ENCODE measurements around the gene MAGI1. TPM values are rescaled to one million over a fixed set of nuclear protein-coding genes. Genes with fewer than 3 reads are reported as not detected.
A peak's percentile ranks its signal among the peaks of the same experiment; 100 is the strongest.

Gene MAGI1
- total RNA-seq, 1 experiment from 2014 or later: 58.2 TPM

DNA sequence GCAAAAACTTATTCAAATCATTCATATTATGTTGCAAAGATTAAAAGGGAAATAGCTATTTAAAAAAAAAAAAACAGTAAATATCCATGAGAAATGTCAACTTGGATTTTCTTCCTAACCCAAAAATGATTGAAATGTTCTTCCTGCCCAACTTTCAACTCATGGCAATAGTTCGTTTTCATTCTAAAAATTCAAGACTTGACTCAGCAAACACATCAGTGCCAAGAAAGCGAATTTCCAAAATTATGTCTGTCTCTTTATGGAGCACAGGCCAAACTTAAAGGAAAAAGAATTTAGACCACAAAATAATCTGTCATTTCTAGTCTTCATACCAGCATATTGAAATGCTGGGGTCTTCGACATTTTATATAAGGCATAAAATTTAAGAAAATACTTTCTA lies 63.7 kb downstream of the MAGI1 start (continued):
- TF ChIP-seq PRRX2 (CRISPR knock-in tag; IDR thresholded peaks at IDR 0.05): no peak
- TF ChIP-seq, protein P1, sequence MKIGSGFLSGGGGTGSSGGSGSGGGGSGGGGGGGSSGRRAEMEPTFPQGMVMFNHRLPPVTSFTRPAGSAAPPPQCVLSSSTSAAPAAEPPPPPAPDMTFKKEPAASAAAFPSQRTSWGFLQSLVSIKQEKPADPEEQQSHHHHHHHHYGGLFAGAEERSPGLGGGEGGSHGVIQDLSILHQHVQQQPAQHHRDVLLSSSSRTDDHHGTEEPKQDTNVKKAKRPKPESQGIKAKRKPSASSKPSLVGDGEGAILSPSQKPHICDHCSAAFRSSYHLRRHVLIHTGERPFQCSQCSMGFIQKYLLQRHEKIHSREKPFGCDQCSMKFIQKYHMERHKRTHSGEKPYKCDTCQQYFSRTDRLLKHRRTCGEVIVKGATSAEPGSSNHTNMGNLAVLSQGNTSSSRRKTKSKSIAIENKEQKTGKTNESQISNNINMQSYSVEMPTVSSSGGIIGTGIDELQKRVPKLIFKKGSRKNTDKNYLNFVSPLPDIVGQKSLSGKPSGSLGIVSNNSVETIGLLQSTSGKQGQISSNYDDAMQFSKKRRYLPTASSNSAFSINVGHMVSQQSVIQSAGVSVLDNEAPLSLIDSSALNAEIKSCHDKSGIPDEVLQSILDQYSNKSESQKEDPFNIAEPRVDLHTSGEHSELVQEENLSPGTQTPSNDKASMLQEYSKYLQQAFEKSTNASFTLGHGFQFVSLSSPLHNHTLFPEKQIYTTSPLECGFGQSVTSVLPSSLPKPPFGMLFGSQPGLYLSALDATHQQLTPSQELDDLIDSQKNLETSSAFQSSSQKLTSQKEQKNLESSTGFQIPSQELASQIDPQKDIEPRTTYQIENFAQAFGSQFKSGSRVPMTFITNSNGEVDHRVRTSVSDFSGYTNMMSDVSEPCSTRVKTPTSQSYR (CRISPR knock-in tag; IDR thresholded peaks at IDR 0.05): no peak
- TF ChIP-seq, protein P2, sequence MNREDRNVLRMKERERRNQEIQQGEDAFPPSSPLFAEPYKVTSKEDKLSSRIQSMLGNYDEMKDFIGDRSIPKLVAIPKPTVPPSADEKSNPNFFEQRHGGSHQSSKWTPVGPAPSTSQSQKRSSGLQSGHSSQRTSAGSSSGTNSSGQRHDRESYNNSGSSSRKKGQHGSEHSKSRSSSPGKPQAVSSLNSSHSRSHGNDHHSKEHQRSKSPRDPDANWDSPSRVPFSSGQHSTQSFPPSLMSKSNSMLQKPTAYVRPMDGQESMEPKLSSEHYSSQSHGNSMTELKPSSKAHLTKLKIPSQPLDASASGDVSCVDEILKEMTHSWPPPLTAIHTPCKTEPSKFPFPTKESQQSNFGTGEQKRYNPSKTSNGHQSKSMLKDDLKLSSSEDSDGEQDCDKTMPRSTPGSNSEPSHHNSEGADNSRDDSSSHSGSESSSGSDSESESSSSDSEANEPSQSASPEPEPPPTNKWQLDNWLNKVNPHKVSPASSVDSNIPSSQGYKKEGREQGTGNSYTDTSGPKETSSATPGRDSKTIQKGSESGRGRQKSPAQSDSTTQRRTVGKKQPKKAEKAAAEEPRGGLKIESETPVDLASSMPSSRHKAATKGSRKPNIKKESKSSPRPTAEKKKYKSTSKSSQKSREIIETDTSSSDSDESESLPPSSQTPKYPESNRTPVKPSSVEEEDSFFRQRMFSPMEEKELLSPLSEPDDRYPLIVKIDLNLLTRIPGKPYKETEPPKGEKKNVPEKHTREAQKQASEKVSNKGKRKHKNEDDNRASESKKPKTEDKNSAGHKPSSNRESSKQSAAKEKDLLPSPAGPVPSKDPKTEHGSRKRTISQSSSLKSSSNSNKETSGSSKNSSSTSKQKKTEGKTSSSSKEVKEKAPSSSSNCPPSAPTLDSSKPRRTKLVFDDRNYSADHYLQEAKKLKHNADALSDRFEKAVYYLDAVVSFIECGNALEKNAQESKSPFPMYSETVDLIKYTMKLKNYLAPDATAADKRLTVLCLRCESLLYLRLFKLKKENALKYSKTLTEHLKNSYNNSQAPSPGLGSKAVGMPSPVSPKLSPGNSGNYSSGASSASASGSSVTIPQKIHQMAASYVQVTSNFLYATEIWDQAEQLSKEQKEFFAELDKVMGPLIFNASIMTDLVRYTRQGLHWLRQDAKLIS (CRISPR knock-in tag; IDR thresholded peaks at IDR 0.05; ENCODE audit: borderline replicate concordance): no peak
- TF ChIP-seq, protein P3, sequence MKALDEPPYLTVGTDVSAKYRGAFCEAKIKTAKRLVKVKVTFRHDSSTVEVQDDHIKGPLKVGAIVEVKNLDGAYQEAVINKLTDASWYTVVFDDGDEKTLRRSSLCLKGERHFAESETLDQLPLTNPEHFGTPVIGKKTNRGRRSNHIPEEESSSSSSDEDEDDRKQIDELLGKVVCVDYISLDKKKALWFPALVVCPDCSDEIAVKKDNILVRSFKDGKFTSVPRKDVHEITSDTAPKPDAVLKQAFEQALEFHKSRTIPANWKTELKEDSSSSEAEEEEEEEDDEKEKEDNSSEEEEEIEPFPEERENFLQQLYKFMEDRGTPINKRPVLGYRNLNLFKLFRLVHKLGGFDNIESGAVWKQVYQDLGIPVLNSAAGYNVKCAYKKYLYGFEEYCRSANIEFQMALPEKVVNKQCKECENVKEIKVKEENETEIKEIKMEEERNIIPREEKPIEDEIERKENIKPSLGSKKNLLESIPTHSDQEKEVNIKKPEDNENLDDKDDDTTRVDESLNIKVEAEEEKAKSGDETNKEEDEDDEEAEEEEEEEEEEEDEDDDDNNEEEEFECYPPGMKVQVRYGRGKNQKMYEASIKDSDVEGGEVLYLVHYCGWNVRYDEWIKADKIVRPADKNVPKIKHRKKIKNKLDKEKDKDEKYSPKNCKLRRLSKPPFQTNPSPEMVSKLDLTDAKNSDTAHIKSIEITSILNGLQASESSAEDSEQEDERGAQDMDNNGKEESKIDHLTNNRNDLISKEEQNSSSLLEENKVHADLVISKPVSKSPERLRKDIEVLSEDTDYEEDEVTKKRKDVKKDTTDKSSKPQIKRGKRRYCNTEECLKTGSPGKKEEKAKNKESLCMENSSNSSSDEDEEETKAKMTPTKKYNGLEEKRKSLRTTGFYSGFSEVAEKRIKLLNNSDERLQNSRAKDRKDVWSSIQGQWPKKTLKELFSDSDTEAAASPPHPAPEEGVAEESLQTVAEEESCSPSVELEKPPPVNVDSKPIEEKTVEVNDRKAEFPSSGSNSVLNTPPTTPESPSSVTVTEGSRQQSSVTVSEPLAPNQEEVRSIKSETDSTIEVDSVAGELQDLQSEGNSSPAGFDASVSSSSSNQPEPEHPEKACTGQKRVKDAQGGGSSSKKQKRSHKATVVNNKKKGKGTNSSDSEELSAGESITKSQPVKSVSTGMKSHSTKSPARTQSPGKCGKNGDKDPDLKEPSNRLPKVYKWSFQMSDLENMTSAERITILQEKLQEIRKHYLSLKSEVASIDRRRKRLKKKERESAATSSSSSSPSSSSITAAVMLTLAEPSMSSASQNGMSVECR (CRISPR knock-in tag; IDR thresholded peaks at IDR 0.05; ENCODE audit: borderline replicate concordance): no peak
- TF ChIP-seq FOXP1 (CRISPR knock-in tag; IDR thresholded peaks at IDR 0.05; ENCODE audit: borderline replicate concordance): no peak
- no peak for TF ChIP-seq HMGA2 (CRISPR knock-in tag; IDR thresholded peaks at IDR 0.05)
- no peak for TF ChIP-seq NFATC4 (CRISPR knock-in tag; IDR thresholded peaks at IDR 0.05)

DNA sequence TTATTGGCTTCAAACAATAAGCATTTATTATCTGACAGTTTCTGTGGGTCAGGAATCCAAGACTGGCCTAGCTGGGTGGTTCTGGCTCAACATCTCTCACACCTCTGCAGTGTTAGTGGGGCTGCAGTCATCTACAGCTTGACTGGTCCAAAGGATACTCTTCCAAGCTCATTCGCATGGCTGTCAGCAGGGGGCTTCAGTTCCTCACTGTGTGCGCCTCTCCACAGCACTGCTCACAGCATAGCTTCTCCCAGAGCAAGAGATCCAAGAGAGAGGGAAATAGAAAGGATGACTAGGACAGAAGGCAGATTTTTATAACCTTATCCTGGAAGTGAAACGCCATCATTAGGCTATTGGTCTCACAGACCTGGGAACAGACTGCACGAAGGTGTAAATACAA lies 64.2 kb downstream of the MAGI1 start:
- CTCF ChIA-PET: interaction anchor here (0.6 to 1.1 kb wide), 4 partner anchors 12 to 193 kb away, joined by 3 to 4 read pairs (median 3); no protein-coding TSS in a partner anchor
- no peak overlapping the region for H3K4me3 Mint-ChIP-seq
- H3K27me3 Mint-ChIP-seq (ENCODE audit: low read depth): no peaks in the 10 kb centered on the region

More for the DNA sequence above, 64.2 kb downstream of the MAGI1 start:
- Mint-ChIP-seq H3K36me3 (peaks cover 6% of the 10 kb centered on the region), H3K4me1 (peaks cover 30% of the 10 kb centered on the region), H3K27ac (no peak overlapping the region), H3K9me3 (peaks cover 7% of the 10 kb centered on the region)
- TF ChIP-seq ZNF121 (CRISPR knock-in tag; IDR thresholded peaks at IDR 0.05) (no peak), ZNF671 (CRISPR knock-in tag; IDR thresholded peaks at IDR 0.05) (no peak), ELF4 (CRISPR knock-in tag; IDR thresholded peaks at IDR 0.05; ENCODE audit: low read depth) (no peak), RORB (CRISPR knock-in tag; IDR thresholded peaks at IDR 0.05) (no peak), GABPB1 (CRISPR knock-in tag; IDR thresholded peaks at IDR 0.05) (no peak), KAT7 (CRISPR knock-in tag; IDR thresholded peaks at IDR 0.05; ENCODE audit: borderline replicate concordance) (no peak), OVOL2 (CRISPR knock-in tag; IDR thresholded peaks at IDR 0.05; ENCODE audit: borderline replicate concordance) (no peak), TP53 (CRISPR knock-in tag; IDR thresholded peaks at IDR 0.05) (no peak), NR1H2 (CRISPR knock-in tag; IDR thresholded peaks at IDR 0.05) (no peak), FOXJ3 (CRISPR knock-in tag; IDR thresholded peaks at IDR 0.05; ENCODE audit: borderline replicate concordance) (no peak), HMGA2 (CRISPR knock-in tag; IDR thresholded peaks at IDR 0.05) (no peak), SMAD3 (CRISPR knock-in tag; IDR thresholded peaks at IDR 0.05; ENCODE audit: borderline replicate concordance) (no peak), TCF7 (CRISPR knock-in tag; IDR thresholded peaks at IDR 0.05; ENCODE audit: low read depth) (no peak)
- TF ChIP-seq, protein P4, sequence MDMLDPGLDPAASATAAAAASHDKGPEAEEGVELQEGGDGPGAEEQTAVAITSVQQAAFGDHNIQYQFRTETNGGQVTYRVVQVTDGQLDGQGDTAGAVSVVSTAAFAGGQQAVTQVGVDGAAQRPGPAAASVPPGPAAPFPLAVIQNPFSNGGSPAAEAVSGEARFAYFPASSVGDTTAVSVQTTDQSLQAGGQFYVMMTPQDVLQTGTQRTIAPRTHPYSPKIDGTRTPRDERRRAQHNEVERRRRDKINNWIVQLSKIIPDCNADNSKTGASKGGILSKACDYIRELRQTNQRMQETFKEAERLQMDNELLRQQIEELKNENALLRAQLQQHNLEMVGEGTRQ (CRISPR knock-in tag; IDR thresholded peaks at IDR 0.05): no peak
- TF ChIP-seq, protein P5, sequence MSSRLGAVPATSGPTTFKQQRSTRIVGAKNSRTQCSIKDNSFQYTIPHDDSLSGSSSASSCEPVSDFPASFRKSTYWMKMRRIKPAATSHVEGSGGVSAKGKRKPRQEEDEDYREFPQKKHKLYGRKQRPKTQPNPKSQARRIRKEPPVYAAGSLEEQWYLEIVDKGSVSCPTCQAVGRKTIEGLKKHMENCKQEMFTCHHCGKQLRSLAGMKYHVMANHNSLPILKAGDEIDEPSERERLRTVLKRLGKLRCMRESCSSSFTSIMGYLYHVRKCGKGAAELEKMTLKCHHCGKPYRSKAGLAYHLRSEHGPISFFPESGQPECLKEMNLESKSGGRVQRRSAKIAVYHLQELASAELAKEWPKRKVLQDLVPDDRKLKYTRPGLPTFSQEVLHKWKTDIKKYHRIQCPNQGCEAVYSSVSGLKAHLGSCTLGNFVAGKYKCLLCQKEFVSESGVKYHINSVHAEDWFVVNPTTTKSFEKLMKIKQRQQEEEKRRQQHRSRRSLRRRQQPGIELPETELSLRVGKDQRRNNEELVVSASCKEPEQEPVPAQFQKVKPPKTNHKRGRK (CRISPR knock-in tag; IDR thresholded peaks at IDR 0.05; ENCODE audit: borderline replicate concordance): no peak
- TF ChIP-seq, protein P6, sequence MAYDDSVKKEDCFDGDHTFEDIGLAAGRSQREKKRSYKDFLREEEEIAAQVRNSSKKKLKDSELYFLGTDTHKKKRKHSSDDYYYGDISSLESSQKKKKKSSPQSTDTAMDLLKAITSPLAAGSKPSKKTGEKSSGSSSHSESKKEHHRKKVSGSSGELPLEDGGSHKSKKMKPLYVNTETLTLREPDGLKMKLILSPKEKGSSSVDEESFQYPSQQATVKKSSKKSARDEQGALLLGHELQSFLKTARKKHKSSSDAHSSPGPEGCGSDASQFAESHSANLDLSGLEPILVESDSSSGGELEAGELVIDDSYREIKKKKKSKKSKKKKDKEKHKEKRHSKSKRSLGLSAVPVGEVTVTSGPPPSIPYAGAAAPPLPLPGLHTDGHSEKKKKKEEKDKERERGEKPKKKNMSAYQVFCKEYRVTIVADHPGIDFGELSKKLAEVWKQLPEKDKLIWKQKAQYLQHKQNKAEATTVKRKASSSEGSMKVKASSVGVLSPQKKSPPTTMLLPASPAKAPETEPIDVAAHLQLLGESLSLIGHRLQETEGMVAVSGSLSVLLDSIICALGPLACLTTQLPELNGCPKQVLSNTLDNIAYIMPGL (CRISPR knock-in tag; IDR thresholded peaks at IDR 0.05): no peak
- peak; percentile 72 for ATAC-seq
- peak; percentile 23 for DNase-seq (ENCODE audit: low spot score)
- POLR2A ChIA-PET: no interaction called here

Measured in WTC11 (cell line).